GM19099 (cell line): ENCODE measurements around the gene CTTN.

Source experiments
- POLR2A ChIP-seq: IDR thresholded peaks from 3 replicates; pipeline ENCODE4 v1.6.1; 2011; ENCODE audit warnings: low read depth; ENCODE audit not compliant: insufficient read length; ENCODE audit errors: extremely low read depth

CTTN gene

GRCh38 chr11:70398834-70399680 is 728 bp downstream of the CTTN start:
- no peak for TF ChIP-seq POLR2A

GRCh38 chr11:70399681-70400112 is 1.4 kb downstream of the CTTN start:
- TF ChIP-seq POLR2A: no peak

GRCh38 chr11:70400643-70401042 is 2.3 kb downstream of the CTTN start:
- no peak for TF ChIP-seq POLR2A

- TF ChIP-seq POLR2A: no peak
Measured at GRCh38 chr11:70402016-70402415, 3.7 kb downstream of the CTTN start.

GRCh38 chr11:70402685-70403084 is 4.4 kb downstream of the CTTN start:
- no peak for TF ChIP-seq POLR2A

- no peak for TF ChIP-seq POLR2A
Measured at GRCh38 chr11:70404244-70404643, 5.9 kb downstream of the CTTN start.

GRCh38 chr11:70405679-70406395 is 7.5 kb downstream of the CTTN start:
- TF ChIP-seq POLR2A: no peak

GRCh38 chr11:70407121-70407520 is 8.8 kb downstream of the CTTN start:
- TF ChIP-seq POLR2A: no peak

- no peak for TF ChIP-seq POLR2A
Measured at GRCh38 chr11:70407814-70408213, 9.5 kb downstream of the CTTN start.

- TF ChIP-seq POLR2A: no peak
Measured at GRCh38 chr11:70409437-70409836, 11.1 kb downstream of the CTTN start.

- no peak for TF ChIP-seq POLR2A
Measured at GRCh38 chr11:70409871-70410270, 11.5 kb downstream of the CTTN start.

- TF ChIP-seq POLR2A: no peak
Measured at GRCh38 chr11:70410276-70411205, 12.2 kb downstream of the CTTN start.

GRCh38 chr11:70411713-70412452 is 13.6 kb downstream of the CTTN start:
- TF ChIP-seq POLR2A: no peak

GRCh38 chr11:70413151-70413550 is 14.8 kb downstream of the CTTN start:
- no peak for TF ChIP-seq POLR2A
